ENCODE data around the gene COPS2. TPM values are rescaled to one million over a fixed set of nuclear protein-coding genes. Genes with fewer than 3 reads are reported as not detected.

The COPS2 gene
- total RNA-seq, 1 experiment from 2014 or later: 88.3 TPM

- no peak overlapping the region for H3K4ac ChIP-seq (ENCODE audit: low read depth, low read length)
- no peak overlapping the region for H2AFZ ChIP-seq (ENCODE audit: low read length)
- H4K20me1 ChIP-seq (ENCODE audit: control insufficient read depth, insufficient read depth, insufficient read length): no peaks in the 10 kb centered on the region
- H3T11ph ChIP-seq (ENCODE audit: low read length): no peak overlapping the region
- peak overlapping the region; percentile 27; the same call in 1 of the 2 replicates for H3K14ac ChIP-seq (ENCODE audit: insufficient read depth, low read length)
- no peak overlapping the region for H3K23ac ChIP-seq (ENCODE audit: insufficient read length, low read depth, low read length)
- no peak overlapping the region for H2BK120ac ChIP-seq (ENCODE audit: low read depth, low read length, poor library complexity, severe bottlenecking)
- no peak overlapping the region for H3K18ac ChIP-seq (ENCODE audit: insufficient read length, low read depth, low read length)
- H3K27me3 Mint-ChIP-seq (ENCODE audit: low read depth): no peaks in the 10 kb centered on the region; the same call in 1 of the 2 replicates
- TF ChIP-seq CTCF (conservative IDR thresholded peaks at IDR 0.05): no peak
- DNase-seq: no peak
- no peaks in the 10 kb centered on the region for H3K36me3 Mint-ChIP-seq (ENCODE audit: insufficient read depth in 1 of 3, low read depth in 3 of 3)
- no peaks in the 10 kb centered on the region for H3K9me3 ChIP-seq (ENCODE audit: control insufficient read depth, low read depth, low read length)
- H3K27me3 ChIP-seq (ENCODE audit: insufficient read depth, low read length): no peaks in the 10 kb centered on the region
- H2BK15ac ChIP-seq (ENCODE audit: low read depth, low read length): no peak overlapping the region
- H3K9me3 Mint-ChIP-seq: no peaks in the 10 kb centered on the region
- H4K5ac ChIP-seq (ENCODE audit: insufficient read length, low read depth, low read length): no peak overlapping the region
- H4K91ac ChIP-seq (ENCODE audit: insufficient read length, low read depth, low read length): no peak overlapping the region
- H4K8ac ChIP-seq (replicated peaks; ENCODE audit: insufficient read length, low read depth, low read length): no peak overlapping the region
- H3K56ac ChIP-seq (ENCODE audit: insufficient read length, low read depth, low read length): no peak overlapping the region
- no peaks in the 10 kb centered on the region for H3K4me1 ChIP-seq (ENCODE audit: insufficient read depth, low read length)
- H2BK5ac ChIP-seq (ENCODE audit: insufficient read length, low read length): no peak overlapping the region
- no peaks in the 10 kb centered on the region for H3K79me2 ChIP-seq (ENCODE audit: insufficient read depth, low read length)
- H3K4me2 ChIP-seq (ENCODE audit: insufficient read depth, insufficient read length, low read length): no peak overlapping the region
- H3K9ac ChIP-seq (ENCODE audit: extremely low read depth, insufficient read length, low read length): no peak overlapping the region
- no peak overlapping the region for H2BK20ac ChIP-seq (ENCODE audit: low read depth, low read length, poor library complexity, severe bottlenecking)
- no peaks in the 10 kb centered on the region for H3K79me1 ChIP-seq (ENCODE audit: insufficient read depth, low read depth, low read length, poor library complexity, severe bottlenecking)
- H2BK12ac ChIP-seq (ENCODE audit: insufficient read length, low read depth, low read length): no peak overlapping the region
- no peak overlapping the region for H3K4me3 Mint-ChIP-seq
- no peak overlapping the region for H3K27ac ChIP-seq (ENCODE audit: insufficient read length, low read depth, low read length)
- H3K27ac Mint-ChIP-seq: peak overlapping the region in 2 of 3 experiments; percentile 42 to 85; a peak in 2 of 7 replicates
- H3K23me2 ChIP-seq (ENCODE audit: insufficient read length, low read depth, low read length, poor library complexity, severe bottlenecking): no peaks in the 10 kb centered on the region
- H2AK5ac ChIP-seq (ENCODE audit: insufficient read length, low read length): no peak overlapping the region
- H3K4me1 Mint-ChIP-seq: no peaks in the 10 kb centered on the region
Observed at GRCh38 chr15:49096090-49096750, 59.2 kb downstream of the COPS2 start.

Data from H9 (cell line).